ENCODE data around the gene VEZT. TPM values are rescaled to one million over a fixed set of nuclear protein-coding genes. Genes with fewer than 3 reads are reported as not detected.

The VEZT gene
- total RNA-seq, 1 donor from 2014 or later, result 148 TPM

- Mint-ChIP-seq H3K36me3 (ENCODE audit: unreplicated experiment) (no peaks in the 10 kb centered on the region), H3K9me3 (ENCODE audit: unreplicated experiment) (no peaks in the 10 kb centered on the region), H3K27me3 (ENCODE audit: unreplicated experiment) (no peaks in the 10 kb centered on the region), H3K27ac (ENCODE audit: unreplicated experiment) (peak overlapping the region; percentile 95), H3K4me3 (ENCODE audit: unreplicated experiment) (peak overlapping the region; percentile 67), H3K4me1 (ENCODE audit: low read depth, unreplicated experiment) (peaks cover 11% of the 10 kb centered on the region)
- peak; percentile 19 for TF ChIP-seq CTCF (IDR thresholded peaks at IDR 0.05; ENCODE audit: partially characterized antibody, unreplicated experiment)
- peak; percentile 78 for DNase-seq
Measured at GRCh38 chr12:95336387-95337067, 118.9 kb downstream of the VEZT start.

- H3K4me3 Mint-ChIP-seq (ENCODE audit: unreplicated experiment), result no peak overlapping the region
- peak overlapping the region; percentile 14 for H3K27ac Mint-ChIP-seq (ENCODE audit: unreplicated experiment)
- H3K4me1 Mint-ChIP-seq (ENCODE audit: low read depth, unreplicated experiment), result peaks cover 11% of the 10 kb centered on the region
- H3K27me3 Mint-ChIP-seq (ENCODE audit: unreplicated experiment), result no peaks in the 10 kb centered on the region
- no peaks in the 10 kb centered on the region for H3K36me3 Mint-ChIP-seq (ENCODE audit: unreplicated experiment)
- no peaks in the 10 kb centered on the region for H3K9me3 Mint-ChIP-seq (ENCODE audit: unreplicated experiment)
- no peak for TF ChIP-seq CTCF (IDR thresholded peaks at IDR 0.05; ENCODE audit: partially characterized antibody, unreplicated experiment)
- DNase-seq, result no peak
Measured at GRCh38 chr12:95337146-95337545, 119.5 kb downstream of the VEZT start.

GRCh38 chr12:95339086-95339788 lies 121.6 kb downstream of the VEZT start:
- Mint-ChIP-seq H3K27ac (ENCODE audit: unreplicated experiment) (no peak overlapping the region), H3K9me3 (ENCODE audit: unreplicated experiment) (no peaks in the 10 kb centered on the region), H3K27me3 (ENCODE audit: unreplicated experiment) (no peaks in the 10 kb centered on the region), H3K4me3 (ENCODE audit: unreplicated experiment) (no peak overlapping the region), H3K36me3 (ENCODE audit: unreplicated experiment) (no peaks in the 10 kb centered on the region), H3K4me1 (ENCODE audit: low read depth, unreplicated experiment) (peaks cover 11% of the 10 kb centered on the region)
- no peak for TF ChIP-seq CTCF (IDR thresholded peaks at IDR 0.05; ENCODE audit: partially characterized antibody, unreplicated experiment)
- DNase-seq, result no peak

- H3K4me3 Mint-ChIP-seq (ENCODE audit: unreplicated experiment), result no peak overlapping the region
- H3K4me1 Mint-ChIP-seq (ENCODE audit: low read depth, unreplicated experiment), result no peaks in the 10 kb centered on the region
- no peaks in the 10 kb centered on the region for H3K27me3 Mint-ChIP-seq (ENCODE audit: unreplicated experiment)
- no peak for DNase-seq
- TF ChIP-seq CTCF (IDR thresholded peaks at IDR 0.05; ENCODE audit: partially characterized antibody, unreplicated experiment), result no peak
- no peaks in the 10 kb centered on the region for H3K9me3 Mint-ChIP-seq (ENCODE audit: unreplicated experiment)
- H3K27ac Mint-ChIP-seq (ENCODE audit: unreplicated experiment), result no peak overlapping the region
- H3K36me3 Mint-ChIP-seq (ENCODE audit: unreplicated experiment), result no peaks in the 10 kb centered on the region
Measured at GRCh38 chr12:95342008-95342407, 124.4 kb downstream of the VEZT start.
